Testis (tissue), 3 donors: Measurements from ENCODE around the gene APLNR. TPM values are rescaled to one million over a fixed set of nuclear protein-coding genes. Genes with fewer than 3 reads are reported as not detected.
A peak's percentile ranks its signal among the peaks of the same experiment; 100 is the strongest.

Experiments used
- DNase-seq: peaks from one replicate; pipeline ENCODE4 v3.0.0-alpha.2; 2019
- H3K27ac ChIP-seq, 2 donors: fragments of 200-600 bp; sonication (generic); one replicate each; pipeline ENCODE4 v1.5.1; 2019
- H3K27me3 ChIP-seq: fragments of 200-600 bp; sonication (generic); one replicate; pipeline ENCODE4 v1.5.1; 2019
- H3K36me3 ChIP-seq: fragments of 200-600 bp; sonication (generic); one replicate; pipeline ENCODE4 v1.5.1; 2017; ENCODE audit warnings: low read depth; ENCODE audit errors: missing control alignments
- H3K4me1 ChIP-seq: fragments of 200-600 bp; sonication (generic); one replicate; pipeline ENCODE4 v1.5.1; 2019
- H3K4me3 ChIP-seq, 2 donors: fragments of 200-600 bp; sonication (generic); one replicate each; pipeline ENCODE4 v1.5.1; 2017 to 2019
- H3K9me3 ChIP-seq: fragments of 200-600 bp; sonication (generic); one replicate; pipeline ENCODE4 v1.5.1; 2017
- CTCF ChIP-seq, 3 experiments: fragments of 450-650 bp in 2 of 3; fragments of 200-600 bp in 1 of 3; sonication (generic) in 1 of 3; IDR thresholded peaks; one replicate each; pipeline ENCODE4 v1.5.1; 2016 to 2019; ENCODE audit warnings: antibody characterized with exemption in 3 of 3, mild to moderate bottlenecking in 2 of 3, moderate library complexity in 1 of 3
- POLR2A ChIP-seq: fragments of 450-650 bp; IDR thresholded peaks from one replicate; pipeline ENCODE4 v1.6.1; 2017; ENCODE audit warnings: antibody characterized with exemption, mild to moderate bottlenecking, moderate library complexity
- WGBS, 2 donors: methylation state at CpG; one replicate each; pipeline ENCODE4 v1.1.5; 2018; 5-methylcytosine and 5-hydroxymethylcytosine counted together
- intact Hi-C: fragments of 100-400 bp; cut with DNase I; formaldehyde crosslinking; loops from one replicate; pipeline ENCODE4 v1.15.1; 2023; ENCODE audit warnings: low total_unique reads
- polyA plus RNA-seq: library from polyadenylated mRNA; stranded (reverse); fragments of 350-450 nt; fragmentation: Illumina TruSeq; extraction: RNeasy Lipid Tissue Mini Kit (QIAGEN cat#74804); gene quantifications from one replicate; pipeline ENCODE4 v1.2.3, GENCODE V29; 2014; ENCODE audit warnings: low read depth, low replicate concordance; ENCODE audit not compliant: insufficient read depth
- total RNA-seq, 2 donors: library from RNA; depleted of rRNA; stranded (reverse); fragments of >200 nt; gene quantifications; one replicate each; pipeline ENCODE4 v1.2.3, GENCODE V29; 2016

APLNR gene
- total and polyA plus RNA-seq, 3 donors from 2014 or later = 0.94 to 7.1 (median 1.1) TPM

- Histone ChIP-seq H3K9me3 (no peaks in the 10 kb centered on the region), H3K4me1 (peaks cover 8% of the 10 kb centered on the region)
- DNase-seq = no peak
These were observed 23.0 kb downstream of the APLNR start for GRCh38 chr11:57214098-57214417.

GRCh38 chr11:57213342-57214097 is 23.5 kb downstream of the APLNR start:
- Histone ChIP-seq H3K27me3 (no peaks in the 10 kb centered on the region), H3K9me3 (no peaks in the 10 kb centered on the region), H3K27ac (peak overlapping the region in 1 of 2 donors; percentile 39), H3K36me3 (no peaks in the 10 kb centered on the region), H3K4me3 (no peak overlapping the region), H3K4me1 (peaks cover 8% of the 10 kb centered on the region)
- DNase-seq = no peak
- 47 to 56% methylated on average over 9 of the region's 9 CpGs for WGBS, 2 donors
- no peak for TF ChIP-seq CTCF (IDR thresholded peaks at IDR 0.05)
- intact Hi-C loops = no loop called here

More at GRCh38 chr11:57214098-57214417, 23.0 kb downstream of the APLNR start:
- no peaks in the 10 kb centered on the region for H3K36me3 ChIP-seq
- no peak for TF ChIP-seq POLR2A
- TF ChIP-seq CTCF (IDR thresholded peaks at IDR 0.05) = no peak
- no peak overlapping the region for H3K4me3 ChIP-seq
- intact Hi-C loops = no loop called here
- WGBS, 2 donors = 72 to 73% methylated on average over 2 of the region's 2 CpGs
- H3K27me3 ChIP-seq = no peaks in the 10 kb centered on the region
- no peak overlapping the region for H3K27ac ChIP-seq

- intact Hi-C loops = no loop called here
- Histone ChIP-seq H3K27me3 (no peaks in the 10 kb centered on the region), H3K4me1 (peaks cover 8% of the 10 kb centered on the region), H3K9me3 (no peaks in the 10 kb centered on the region), H3K36me3 (no peaks in the 10 kb centered on the region), H3K4me3 (no peak overlapping the region), H3K27ac (no peak overlapping the region)
- 60 to 68% methylated on average over 7 of the region's 7 CpGs for WGBS, 2 donors
- TF ChIP-seq CTCF (IDR thresholded peaks at IDR 0.05) (no peak), POLR2A (no peak)
- no peak for DNase-seq
These were observed 26.3 kb downstream of the APLNR start for GRCh38 chr11:57210781-57211180.

- no peak for DNase-seq
- Histone ChIP-seq H3K4me1 (no peaks in the 10 kb centered on the region), H3K9me3 (no peaks in the 10 kb centered on the region), H3K27me3 (no peaks in the 10 kb centered on the region), H3K4me3 (no peak overlapping the region), H3K36me3 (no peaks in the 10 kb centered on the region), H3K27ac (no peak overlapping the region)
- no peak for TF ChIP-seq CTCF (IDR thresholded peaks at IDR 0.05)
- 52 to 87% methylated on average over 3 to 6 of the region's 6 CpGs for WGBS, 2 donors
- intact Hi-C loops = no loop called here
These were observed 29.9 kb downstream of the APLNR start for GRCh38 chr11:57207168-57207567.

- H3K36me3 ChIP-seq = no peaks in the 10 kb centered on the region
- H3K27ac ChIP-seq = no peak overlapping the region
- no peaks in the 10 kb centered on the region for H3K9me3 ChIP-seq
- WGBS, 2 donors = 40 to 57% methylated on average over 3 of the region's 3 CpGs
- intact Hi-C loops = no loop called here
- H3K27me3 ChIP-seq = no peaks in the 10 kb centered on the region
- H3K4me3 ChIP-seq = no peak overlapping the region
- no peaks in the 10 kb centered on the region for H3K4me1 ChIP-seq
- no peak for DNase-seq
- no peak for TF ChIP-seq CTCF (IDR thresholded peaks at IDR 0.05)
- TF ChIP-seq POLR2A = no peak
These were observed 31.9 kb downstream of the APLNR start for GRCh38 chr11:57205041-57205641.
